ENCODE results near the gene POC1A.
"Not testable (repeated sequence)": the region's sequence is repeated elsewhere in the genome, so short reads cannot be mapped to it uniquely, and the experiment has no call there.

POC1A gene

DNA sequence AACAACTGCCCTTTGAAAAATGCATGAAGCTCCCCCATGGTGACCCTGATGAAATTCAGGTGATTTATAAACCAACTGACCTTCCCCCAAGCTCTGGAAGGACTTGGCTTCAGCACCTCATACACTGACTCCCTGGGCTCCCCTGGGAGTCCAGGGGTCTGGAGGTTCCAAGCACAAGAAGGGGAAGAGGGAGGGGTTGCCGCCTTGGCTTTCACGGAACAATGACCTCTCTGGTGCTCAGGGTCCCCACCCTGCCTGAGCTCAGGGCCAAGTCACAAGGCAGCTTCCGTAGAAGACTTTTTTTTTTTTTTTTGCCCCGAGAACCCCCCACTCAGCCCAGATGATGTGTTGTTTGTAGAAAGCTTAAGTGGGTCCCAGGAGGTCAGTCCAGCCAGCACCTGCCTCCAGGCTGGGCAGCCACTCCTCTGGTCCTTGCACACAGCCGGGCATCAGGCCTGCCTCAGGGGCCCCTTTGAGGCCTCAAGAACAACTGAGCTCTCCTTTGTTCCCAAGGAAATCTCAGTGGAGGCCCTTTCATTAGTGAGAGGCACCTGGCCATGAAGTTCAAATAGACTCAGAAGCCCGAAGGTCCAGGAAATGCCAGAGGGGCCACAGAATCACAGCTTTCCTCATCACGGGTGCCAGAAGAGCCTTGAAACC is 29.7 kb upstream of the POC1A start:
- no peak for DNase-seq

DNA sequence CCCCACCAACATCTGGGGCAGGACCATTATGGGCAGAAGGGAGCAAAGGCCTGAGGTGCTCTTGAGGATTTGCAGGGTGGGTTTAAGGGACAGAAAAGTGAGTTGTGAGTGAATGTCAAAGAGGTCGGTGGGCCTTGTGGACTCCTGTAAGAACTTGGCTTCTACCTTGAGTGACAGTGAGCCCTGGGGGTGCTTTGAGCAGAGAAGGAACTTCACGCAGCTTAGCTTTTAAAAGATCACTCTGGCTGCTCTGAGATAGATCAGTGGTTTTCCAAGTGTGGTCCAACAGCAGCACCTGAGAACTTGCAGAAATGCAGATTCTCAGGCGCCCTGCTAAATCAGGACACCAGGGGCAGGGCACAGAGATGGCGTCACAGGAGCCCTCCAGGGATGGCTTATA is 28.5 kb upstream of the POC1A start:
- DNase-seq: no peak

- DNase-seq: no peak
These were observed 28.0 kb upstream of the POC1A start for GRCh38 chr3:52182196-52182595.

DNA sequence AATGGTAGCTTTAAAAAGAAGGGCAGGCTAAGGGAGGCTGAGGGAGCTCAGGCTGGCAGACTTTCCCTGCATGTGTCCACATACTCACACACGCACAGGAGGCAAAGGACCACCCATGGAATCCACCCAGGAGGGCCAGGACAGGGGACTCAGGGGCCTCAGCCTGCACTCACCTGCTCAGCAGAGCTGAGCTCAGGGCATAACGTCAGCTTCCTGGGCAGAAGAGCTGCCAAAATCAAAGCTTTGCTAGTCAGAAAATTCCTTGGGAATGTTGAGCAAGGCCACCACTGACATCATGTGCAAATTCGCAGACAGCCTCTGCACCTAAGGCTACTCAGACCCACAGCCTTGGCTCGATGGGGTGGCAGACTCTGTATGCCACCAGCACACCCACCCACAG is 27.3 kb upstream of the POC1A start:
- no peak for DNase-seq

GRCh38 chr3:52178537-52178936 is 24.3 kb upstream of the POC1A start:
- no peak for DNase-seq

DNA sequence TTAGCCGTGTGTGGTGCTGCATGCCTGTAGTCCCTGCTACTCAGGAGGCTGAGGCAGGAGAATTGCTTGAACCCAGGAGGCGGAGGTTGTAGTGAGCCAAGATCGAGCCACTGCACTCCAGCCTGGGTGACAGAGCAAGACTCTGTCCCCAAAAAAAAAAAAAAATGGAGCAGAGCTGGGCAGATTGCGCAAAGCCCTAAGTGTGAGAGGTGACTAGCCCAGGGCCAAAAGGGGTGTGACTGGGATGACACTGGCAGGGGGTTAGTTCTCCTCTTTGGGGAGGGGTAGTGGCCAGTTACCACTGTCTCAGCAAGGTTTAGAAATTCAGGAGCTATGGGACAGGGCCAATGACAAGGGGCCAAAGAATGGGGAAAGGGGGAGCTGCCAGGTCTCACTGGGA is 23.9 kb upstream of the POC1A start:
- DNase-seq: not testable (repeated sequence)

DNA sequence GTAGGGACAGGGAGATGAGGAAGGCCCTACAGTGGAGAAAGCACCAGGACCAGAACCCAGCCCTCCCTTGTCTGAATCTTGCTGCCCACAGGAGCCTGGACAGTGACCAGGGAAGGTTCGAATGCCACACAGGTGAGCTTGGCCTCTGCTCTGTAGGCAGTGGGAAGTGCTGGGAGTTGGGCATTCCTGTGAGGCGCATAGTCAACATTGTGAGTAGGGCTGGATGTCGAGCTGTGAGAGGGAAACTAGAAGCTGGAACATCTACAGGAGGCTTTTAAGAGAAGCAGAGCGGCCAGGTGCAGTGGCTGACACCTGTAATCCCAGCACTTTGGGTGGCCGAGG is 23.4 kb upstream of the POC1A start:
- DNase-seq: no peak

GRCh38 chr3:52176951-52177700 is 22.9 kb upstream of the POC1A start:
- DNase-seq: no peak

DNA sequence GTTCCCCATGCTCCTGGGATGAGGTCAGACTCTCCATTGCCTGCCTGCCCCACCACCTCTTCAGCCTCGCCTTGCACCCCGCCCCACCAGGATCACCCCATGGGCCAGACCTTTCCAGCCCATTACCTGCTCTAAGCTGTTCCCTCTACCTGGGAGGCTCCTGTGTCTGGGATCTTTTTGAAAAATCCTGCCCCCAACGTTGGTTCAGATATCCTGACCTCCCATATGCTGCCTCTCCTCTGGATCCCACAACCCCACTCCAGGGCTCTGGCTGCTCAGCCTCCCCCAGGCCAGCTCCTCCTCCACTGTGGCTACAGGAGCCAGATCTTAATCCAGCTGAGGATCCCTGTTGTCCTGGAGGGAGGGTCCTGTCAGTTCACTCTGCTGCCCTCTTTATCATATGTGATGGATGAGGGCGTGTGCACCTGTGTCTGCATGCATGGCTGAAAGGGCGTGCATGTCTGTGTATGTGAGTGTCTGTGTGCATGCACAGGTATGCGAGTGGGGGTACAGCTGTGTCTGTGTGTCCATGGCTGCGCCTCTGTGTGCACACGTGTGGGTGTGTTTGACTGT is 22.0 kb upstream of the POC1A start:
- no peak for DNase-seq

GRCh38 chr3:52175416-52176179 is 21.4 kb upstream of the POC1A start:
- no peak for DNase-seq

GRCh38 chr3:52174896-52175295 is 20.7 kb upstream of the POC1A start:
- DNase-seq: no peak

DNA sequence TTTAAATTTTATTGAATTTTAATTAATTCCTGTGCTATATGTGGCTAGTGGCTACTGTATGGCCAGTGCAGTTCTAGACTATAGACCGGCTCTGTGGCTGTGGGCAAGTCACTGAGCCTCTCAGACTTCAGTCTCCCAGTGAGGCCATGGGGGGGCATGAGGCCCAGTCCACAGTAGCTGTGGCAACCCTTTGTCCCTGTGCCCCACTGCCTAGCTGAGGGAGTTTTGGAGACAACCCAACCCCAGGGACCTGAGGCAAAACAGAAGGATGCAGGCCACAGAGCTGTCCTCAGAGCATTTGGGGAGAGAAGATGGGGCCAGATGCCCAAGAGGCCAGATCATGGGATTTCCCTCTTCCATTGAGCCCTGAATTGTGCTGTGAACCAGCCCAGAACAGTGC is 18.9 kb upstream of the POC1A start:
- DNase-seq: no peak

DNA sequence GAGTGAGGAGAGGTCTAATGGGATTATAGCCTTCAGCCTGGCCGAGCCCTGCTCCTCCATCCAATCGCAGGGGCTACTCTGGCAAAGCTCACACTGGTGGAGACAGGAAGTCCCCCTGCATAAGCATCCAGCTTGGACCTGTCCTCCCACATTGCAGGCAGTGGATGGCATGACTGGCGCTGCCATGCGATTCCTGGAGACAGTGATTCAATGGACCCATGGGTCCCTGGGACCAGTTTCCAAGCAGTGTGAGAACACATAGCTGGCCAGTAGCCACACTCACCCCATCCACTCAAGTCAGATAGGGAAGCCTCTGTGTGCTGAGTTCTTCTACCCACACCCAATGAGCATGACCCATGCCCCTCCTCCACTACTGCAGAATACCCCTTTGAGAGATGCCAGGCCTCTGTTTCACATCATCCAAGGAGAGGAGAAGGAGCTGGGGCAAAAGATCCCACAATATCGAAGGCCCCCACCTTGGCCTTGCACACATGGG is 18.1 kb upstream of the POC1A start:
- DNase-seq: no peak

GRCh38 chr3:52171514-52172261 is 17.5 kb upstream of the POC1A start:
- no peak for DNase-seq

- DNase-seq: not testable (repeated sequence)
These were observed 16.0 kb upstream of the POC1A start for GRCh38 chr3:52170217-52170616.

GRCh38 chr3:52167240-52167639 is 13.0 kb upstream of the POC1A start:
- no peak for DNase-seq

GRCh38 chr3:52162250-52162872 is 8.1 kb upstream of the POC1A start:
- DNase-seq: no peak

DNA sequence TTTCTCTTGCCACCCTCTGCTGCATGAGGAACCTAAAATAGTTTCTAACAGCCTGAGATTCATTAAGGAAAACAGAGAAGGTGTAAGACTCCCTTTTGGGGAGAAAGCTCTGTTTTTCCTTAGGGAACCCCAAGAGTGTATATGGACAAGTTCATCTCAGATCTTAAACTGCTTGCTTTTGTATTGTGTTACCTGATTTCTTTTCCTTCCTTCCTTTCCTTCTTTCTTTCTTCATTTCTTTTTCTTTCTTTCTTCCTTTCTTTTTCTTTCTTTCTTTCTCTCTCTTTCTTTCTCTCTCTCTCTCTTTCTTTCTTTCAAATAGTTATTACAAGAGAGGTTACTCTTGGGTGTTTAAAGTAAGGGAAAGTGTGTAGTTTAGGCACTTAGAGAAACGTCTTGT is 5.3 kb upstream of the POC1A start:
- no peak for DNase-seq

GRCh38 chr3:52155912-52156311 is 1.7 kb upstream of the POC1A start:
- no peak for DNase-seq

- no peak for DNase-seq
These were observed 680 bp downstream of the POC1A start for GRCh38 chr3:52153389-52154096.

GRCh38 chr3:52151991-52152390 is 2.2 kb downstream of the POC1A start:
- not testable (repeated sequence) for DNase-seq

DNA sequence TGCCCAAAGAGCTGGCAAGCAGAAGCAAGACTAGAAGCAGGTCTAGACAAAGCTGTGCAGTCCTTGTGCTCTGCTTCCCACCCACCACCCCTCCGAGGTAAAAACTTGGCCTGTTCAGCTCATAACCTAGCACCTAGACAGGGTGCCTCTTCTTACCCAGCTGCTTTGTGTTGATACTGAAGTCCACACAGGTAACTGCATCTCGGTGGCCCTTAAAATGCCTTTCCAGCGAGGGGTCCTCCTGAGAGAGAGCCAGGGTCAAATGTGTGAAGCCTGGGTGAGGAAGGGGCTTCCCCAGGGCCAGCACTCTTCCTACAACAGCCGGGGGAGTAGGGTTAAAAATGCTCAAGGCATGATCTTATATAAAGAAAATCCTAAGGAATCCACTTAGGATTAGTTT is 3.4 kb downstream of the POC1A start:
- DNase-seq: no peak

Data from activated CD4-positive, CD25-positive, alpha-beta regulatory T cell (primary cell).